ENCODE measurements around the gene FNDC3B.

The FNDC3B gene

GRCh38 chr3:172289583-172289982, 250.2 kb downstream of the FNDC3B start:
- peaks cover 67% of the 10 kb centered on the region for H3K79me2 ChIP-seq (ENCODE audit: low read length)
- H3K36me3 ChIP-seq (replicated peaks; ENCODE audit: insufficient read depth, low read length) = peaks cover 14% of the 10 kb centered on the region
- H3F3A ChIP-seq (ENCODE audit: insufficient read depth, low read length) = no peaks in the 10 kb centered on the region
- H3K9me2 ChIP-seq (replicated peaks; ENCODE audit: insufficient read depth, low read length) = no peaks in the 10 kb centered on the region
- peak; percentile 43 for DNase-seq
- H3K9ac ChIP-seq (ENCODE audit: low read length) = no peak overlapping the region
- peaks cover 10% of the 10 kb centered on the region for H3K4me1 ChIP-seq (ENCODE audit: low read length)
- peaks cover 4% of the 10 kb centered on the region; the same call in 1 of the 2 replicates for H4K20me1 ChIP-seq (ENCODE audit: insufficient read depth, low read length)
- peak overlapping the region; percentile 19; the same call in 1 of the 2 replicates for H3K4me2 ChIP-seq (ENCODE audit: low read depth, low read length)
- H2AFZ ChIP-seq (ENCODE audit: low read length) = no peak overlapping the region
- TF ChIP-seq EZH2 (optimal IDR thresholded peaks at IDR 0.05; ENCODE audit: low read depth, low read length) (no peak), EZH2phosphoT487 (IDR thresholded peaks at IDR 0.05; ENCODE audit: low read length) (no peak), CTCF (IDR thresholded peaks at IDR 0.05; ENCODE audit: low read length) (peak; percentile 60)
- no peak overlapping the region; the same call in 1 of the 2 replicates for H3K27ac ChIP-seq (ENCODE audit: low read length)
- H3K27me3 ChIP-seq (replicated peaks; ENCODE audit: insufficient read depth, low read length) = no peaks in the 10 kb centered on the region
- H3K4me3 ChIP-seq (ENCODE audit: low read length) = no peak overlapping the region
- no peaks in the 10 kb centered on the region for H3K9me3 ChIP-seq (replicated peaks; ENCODE audit: insufficient read depth, low read length)

GRCh38 chr3:172290457-172290856, 251.1 kb downstream of the FNDC3B start:
- Histone ChIP-seq H3K36me3 (replicated peaks; ENCODE audit: insufficient read depth, low read length) (peaks cover 14% of the 10 kb centered on the region), H3K9ac (ENCODE audit: low read length) (no peak overlapping the region), H3K4me1 (ENCODE audit: low read length) (peaks cover 10% of the 10 kb centered on the region), H2AFZ (ENCODE audit: low read length) (no peak overlapping the region), H3K27ac (ENCODE audit: low read length) (no peak overlapping the region), H3K4me3 (ENCODE audit: low read length) (no peak overlapping the region), H3F3A (ENCODE audit: insufficient read depth, low read length) (no peaks in the 10 kb centered on the region), H3K79me2 (ENCODE audit: low read length) (peaks cover 58% of the 10 kb centered on the region), H3K4me2 (ENCODE audit: low read depth, low read length) (no peak overlapping the region), H3K9me2 (replicated peaks; ENCODE audit: insufficient read depth, low read length) (no peaks in the 10 kb centered on the region), H3K27me3 (replicated peaks; ENCODE audit: insufficient read depth, low read length) (no peaks in the 10 kb centered on the region), H4K20me1 (ENCODE audit: insufficient read depth, low read length) (peaks cover 4% of the 10 kb centered on the region; the same call in 1 of the 2 replicates), H3K9me3 (replicated peaks; ENCODE audit: insufficient read depth, low read length) (no peaks in the 10 kb centered on the region)
- no peak for DNase-seq
- no peak for TF ChIP-seq EZH2phosphoT487 (IDR thresholded peaks at IDR 0.05; ENCODE audit: low read length)
- TF ChIP-seq CTCF (IDR thresholded peaks at IDR 0.05; ENCODE audit: low read length) = no peak
- no peak for TF ChIP-seq EZH2 (optimal IDR thresholded peaks at IDR 0.05; ENCODE audit: low read depth, low read length)

DNA sequence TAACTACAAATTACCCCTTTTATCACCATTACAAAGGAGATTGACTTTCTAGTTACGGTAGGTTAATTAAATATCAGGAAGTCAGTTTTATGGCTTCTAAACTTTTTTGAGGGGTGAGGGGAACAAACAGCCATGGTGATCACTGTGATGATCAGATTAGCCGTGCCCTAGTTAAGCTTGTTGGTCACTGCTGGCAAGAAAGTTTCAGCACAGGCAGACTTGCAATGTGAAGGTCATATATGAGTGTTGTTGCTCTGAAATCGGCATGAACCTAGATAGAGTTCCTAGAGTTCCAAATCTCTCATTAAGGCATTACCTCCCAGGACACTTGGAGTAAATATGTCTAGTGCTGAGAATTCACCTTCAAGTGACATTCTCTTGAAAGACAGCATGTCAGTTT, 252.3 kb downstream of the FNDC3B start:
- H3K27me3 ChIP-seq (replicated peaks; ENCODE audit: insufficient read depth, low read length) = no peaks in the 10 kb centered on the region
- DNase-seq = no peak
- no peak overlapping the region for H2AFZ ChIP-seq (ENCODE audit: low read length)
- no peaks in the 10 kb centered on the region for H3K9me2 ChIP-seq (replicated peaks; ENCODE audit: insufficient read depth, low read length)
- peaks cover 50% of the 10 kb centered on the region for H3K79me2 ChIP-seq (ENCODE audit: low read length)
- no peak overlapping the region for H3K9ac ChIP-seq (ENCODE audit: low read length)
- no peaks in the 10 kb centered on the region for H3F3A ChIP-seq (ENCODE audit: insufficient read depth, low read length)
- TF ChIP-seq CTCF (IDR thresholded peaks at IDR 0.05; ENCODE audit: low read length) (no peak), EZH2 (optimal IDR thresholded peaks at IDR 0.05; ENCODE audit: low read depth, low read length) (no peak), EZH2phosphoT487 (IDR thresholded peaks at IDR 0.05; ENCODE audit: low read length) (no peak)
- no peaks in the 10 kb centered on the region for H3K9me3 ChIP-seq (replicated peaks; ENCODE audit: insufficient read depth, low read length)
- peaks cover 4% of the 10 kb centered on the region; the same call in 1 of the 2 replicates for H4K20me1 ChIP-seq (ENCODE audit: insufficient read depth, low read length)
- H3K36me3 ChIP-seq (replicated peaks; ENCODE audit: insufficient read depth, low read length) = peaks cover 10% of the 10 kb centered on the region
- H3K27ac ChIP-seq (ENCODE audit: low read length) = no peak overlapping the region
- H3K4me1 ChIP-seq (ENCODE audit: low read length) = peaks cover 10% of the 10 kb centered on the region
- no peak overlapping the region for H3K4me2 ChIP-seq (ENCODE audit: low read depth, low read length)
- H3K4me3 ChIP-seq (ENCODE audit: low read length) = no peak overlapping the region
